ENCODE measurements around the gene PTPRT. TPM values are rescaled to one million over a fixed set of nuclear protein-coding genes. Genes with fewer than 3 reads are reported as not detected.

PTPRT gene
- total RNA-seq, 1 experiment from 2014 or later: not detected

GRCh38 chr20:43015566-43015965, 174.1 kb downstream of the PTPRT start:
- CTCF ChIA-PET: no interaction called here

GRCh38 chr20:43014206-43014605, 175.5 kb downstream of the PTPRT start:
- ChIA-PET POLR2A (no interaction called here), CTCF (no interaction called here)
- H3K27me3 ChIP-seq (ENCODE audit: control insufficient read depth, insufficient read depth, low read length): 0 out of 2 replicates have a peak, but pooled peaks cover 2% of the 10 kb centered on the region
- H3K9me3 ChIP-seq (ENCODE audit: control insufficient read depth, insufficient read depth, low read depth, low read length): no peaks in the 10 kb centered on the region
- H3K36me3 ChIP-seq (ENCODE audit: control insufficient read depth, insufficient read depth, low read length): no peaks in the 10 kb centered on the region; the same call in 1 of the 2 replicates
- H3K4me3 ChIP-seq (ENCODE audit: low read depth in 2 of 2, low read length in 2 of 2): no peak overlapping the region
- intact Hi-C loops (cut with micrococcal nuclease; ENCODE audit: unreplicated experiment): no loop called here
- H3K4me1 ChIP-seq (ENCODE audit: control insufficient read depth, insufficient read depth, low read length): no peaks in the 10 kb centered on the region
- H3K27ac ChIP-seq (ENCODE audit: low read length): no peak overlapping the region
- in situ Hi-C loops (cut with HindIII; ENCODE audit: low pct_unique_long_range_greater_than_20kb, low sequenced_read_pairs): no loop called here
- TF ChIP-seq CTCF (IDR thresholded peaks at IDR 0.05) (no peak), POLR2AphosphoS5 (IDR thresholded peaks at IDR 0.05; ENCODE audit: low read depth, low read length) (no peak), REST (IDR thresholded peaks at IDR 0.05; ENCODE audit: insufficient read depth in 1 of 2, low read depth in 2 of 2, low read length in 1 of 2) (no peak), SIN3A (IDR thresholded peaks at IDR 0.05; ENCODE audit: borderline replicate concordance, insufficient read depth, low read depth, low read length) (no peak), TCF7L2 (IDR thresholded peaks at IDR 0.05; ENCODE audit: low read depth, low read length) (no peak)
- BruUV-seq (replicated peaks): no TSS peak
- no peak for DNase-seq (ENCODE audit: low read depth, low spot score)
- no peak for ATAC-seq

More at GRCh38 chr20:43015566-43015965, 174.1 kb downstream of the PTPRT start:
- Histone ChIP-seq H3K4me3 (ENCODE audit: low read depth in 2 of 2, low read length in 2 of 2) (no peak overlapping the region), H3K27ac (ENCODE audit: low read length) (no peak overlapping the region), H3K36me3 (ENCODE audit: control insufficient read depth, insufficient read depth, low read length) (no peaks in the 10 kb centered on the region; the same call in 1 of the 2 replicates), H3K9me3 (ENCODE audit: control insufficient read depth, insufficient read depth, low read depth, low read length) (no peaks in the 10 kb centered on the region), H3K4me1 (ENCODE audit: control insufficient read depth, insufficient read depth, low read length) (no peaks in the 10 kb centered on the region), H3K27me3 (ENCODE audit: control insufficient read depth, insufficient read depth, low read length) (0 out of 2 replicates have a peak, but pooled peaks cover 2% of the 10 kb centered on the region)
- intact Hi-C loops (cut with micrococcal nuclease; ENCODE audit: unreplicated experiment) (no loop called here), in situ Hi-C loops (cut with HindIII; ENCODE audit: low pct_unique_long_range_greater_than_20kb, low sequenced_read_pairs) (no loop called here)
- POLR2A ChIA-PET: no interaction called here
- no peak for TF ChIP-seq POLR2AphosphoS5 (IDR thresholded peaks at IDR 0.05; ENCODE audit: low read depth, low read length)
- TF ChIP-seq CTCF (IDR thresholded peaks at IDR 0.05): no peak
- no peak for TF ChIP-seq SIN3A (IDR thresholded peaks at IDR 0.05; ENCODE audit: borderline replicate concordance, insufficient read depth, low read depth, low read length)
- TF ChIP-seq REST (IDR thresholded peaks at IDR 0.05; ENCODE audit: insufficient read depth in 1 of 2, low read depth in 2 of 2, low read length in 1 of 2): no peak
- TF ChIP-seq TCF7L2 (IDR thresholded peaks at IDR 0.05; ENCODE audit: low read depth, low read length): no peak
- DNase-seq (ENCODE audit: low read depth, low spot score): no peak
- no TSS peak for BruUV-seq (replicated peaks)
- no peak for ATAC-seq

Measured in Panc1 (cell line).